NCI-H1436 treated with DMSO at 0.1 percent for 48 hours (cell line): ENCODE measurements around the gene FCGR3B.
"Not testable (repeated sequence)": the region's sequence is repeated elsewhere in the genome, so short reads cannot be mapped to it uniquely, and the experiment has no call there.

Experiments used
- DNase-seq: peaks from one replicate; lab custom pipeline; 2025; lab: John Stamatoyannopoulos, UW

Gene FCGR3B

GRCh38 chr1:161631076-161631475, at the start of gene FCGR3B:
Gene FCGR3B, minus strand, starts transcription at chr1:161631176. Its CDS starts 82 bp downstream, at chr1:161631094.
- no peak for DNase-seq

- no peak for DNase-seq
These were observed 47.5 kb upstream of the FCGR3B start for GRCh38 chr1:161678500-161678899.

GRCh38 chr1:161676958-161677689, 46.1 kb upstream of the FCGR3B start:
- DNase-seq = no peak

GRCh38 chr1:161676441-161676840, 45.5 kb upstream of the FCGR3B start:
- no peak for DNase-seq

- not testable (repeated sequence) for DNase-seq
These were observed 43.9 kb upstream of the FCGR3B start for GRCh38 chr1:161674908-161675307.

- not testable (repeated sequence) for DNase-seq
These were observed 43.5 kb upstream of the FCGR3B start for GRCh38 chr1:161674447-161674846.

GRCh38 chr1:161673437-161673836, 42.5 kb upstream of the FCGR3B start:
- DNase-seq = not testable (repeated sequence)

- DNase-seq = not testable (repeated sequence)
These were observed 40.4 kb upstream of the FCGR3B start for GRCh38 chr1:161671045-161672020.

- DNase-seq = not testable (repeated sequence)
These were observed 33.7 kb upstream of the FCGR3B start for GRCh38 chr1:161664689-161665088.

- not testable (repeated sequence) for DNase-seq
These were observed 32.6 kb upstream of the FCGR3B start for GRCh38 chr1:161663569-161663968.

GRCh38 chr1:161662684-161663339, 31.8 kb upstream of the FCGR3B start, which contains the start of gene FCGR2B:
Gene FCGR2B, plus strand, starts transcription at chr1:161663143. Its CDS starts 99 bp downstream, at chr1:161663242.
- DNase-seq = not testable (repeated sequence)

GRCh38 chr1:161661660-161662311, 30.8 kb upstream of the FCGR3B start:
- DNase-seq = not testable (repeated sequence)

- not testable (repeated sequence) for DNase-seq
These were observed 27.5 kb upstream of the FCGR3B start for GRCh38 chr1:161658524-161658923.

- not testable (repeated sequence) for DNase-seq
These were observed 23.0 kb upstream of the FCGR3B start for GRCh38 chr1:161653971-161654370.

GRCh38 chr1:161653541-161653940, 22.6 kb upstream of the FCGR3B start:
- DNase-seq = not testable (repeated sequence)

- not testable (repeated sequence) for DNase-seq
These were observed 16.8 kb upstream of the FCGR3B start for GRCh38 chr1:161647507-161648360.

- not testable (repeated sequence) for DNase-seq
These were observed 13.9 kb upstream of the FCGR3B start for GRCh38 chr1:161644855-161645254.

GRCh38 chr1:161643481-161644208, 12.7 kb upstream of the FCGR3B start:
- not testable (repeated sequence) for DNase-seq

- DNase-seq = not testable (repeated sequence)
These were observed 11.7 kb upstream of the FCGR3B start for GRCh38 chr1:161642697-161643096.

GRCh38 chr1:161639203-161639602, 8.2 kb upstream of the FCGR3B start:
- not testable (repeated sequence) for DNase-seq
